Panc1 (cell line): ENCODE measurements around the gene TOM1.
A peak's percentile ranks its signal among the peaks of the same experiment; 100 is the strongest.

ENCODE experiments used
- POLR2AphosphoS5 ChIP-seq: IDR thresholded peaks from 2 replicates; pipeline ENCODE4 v1.6.1; 2012; ENCODE audit warnings: mild to moderate bottlenecking, low read depth, low read length, moderate library complexity
- REST ChIP-seq, 2 experiments: IDR thresholded peaks; 2 replicates each; pipeline ENCODE4 v1.6.1; 2011 to 2012; ENCODE audit warnings: low read depth in 2 of 2, control low read depth in 1 of 2, low read length in 1 of 2, mild to moderate bottlenecking in 1 of 2, moderate library complexity in 1 of 2; ENCODE audit not compliant: insufficient read depth in 1 of 2
- SIN3A ChIP-seq: IDR thresholded peaks from 2 replicates; pipeline ENCODE4 v1.6.1; 2012; ENCODE audit warnings: low read depth, mild to moderate bottlenecking, low read length, moderate library complexity, borderline replicate concordance; ENCODE audit not compliant: insufficient read depth
- TCF7L2 ChIP-seq: IDR thresholded peaks from 2 replicates; pipeline ENCODE4 v1.6.1; 2011; ENCODE audit warnings: mild to moderate bottlenecking, low read depth, low read length, inconsistent platforms
- TF ChIP-seq, protein P1 (sequence below): fragments of 450-650 bp; IDR thresholded peaks from 2 replicates; pipeline ENCODE4 v1.5.1; 2017; ENCODE audit warnings: mild to moderate bottlenecking

DNA sequence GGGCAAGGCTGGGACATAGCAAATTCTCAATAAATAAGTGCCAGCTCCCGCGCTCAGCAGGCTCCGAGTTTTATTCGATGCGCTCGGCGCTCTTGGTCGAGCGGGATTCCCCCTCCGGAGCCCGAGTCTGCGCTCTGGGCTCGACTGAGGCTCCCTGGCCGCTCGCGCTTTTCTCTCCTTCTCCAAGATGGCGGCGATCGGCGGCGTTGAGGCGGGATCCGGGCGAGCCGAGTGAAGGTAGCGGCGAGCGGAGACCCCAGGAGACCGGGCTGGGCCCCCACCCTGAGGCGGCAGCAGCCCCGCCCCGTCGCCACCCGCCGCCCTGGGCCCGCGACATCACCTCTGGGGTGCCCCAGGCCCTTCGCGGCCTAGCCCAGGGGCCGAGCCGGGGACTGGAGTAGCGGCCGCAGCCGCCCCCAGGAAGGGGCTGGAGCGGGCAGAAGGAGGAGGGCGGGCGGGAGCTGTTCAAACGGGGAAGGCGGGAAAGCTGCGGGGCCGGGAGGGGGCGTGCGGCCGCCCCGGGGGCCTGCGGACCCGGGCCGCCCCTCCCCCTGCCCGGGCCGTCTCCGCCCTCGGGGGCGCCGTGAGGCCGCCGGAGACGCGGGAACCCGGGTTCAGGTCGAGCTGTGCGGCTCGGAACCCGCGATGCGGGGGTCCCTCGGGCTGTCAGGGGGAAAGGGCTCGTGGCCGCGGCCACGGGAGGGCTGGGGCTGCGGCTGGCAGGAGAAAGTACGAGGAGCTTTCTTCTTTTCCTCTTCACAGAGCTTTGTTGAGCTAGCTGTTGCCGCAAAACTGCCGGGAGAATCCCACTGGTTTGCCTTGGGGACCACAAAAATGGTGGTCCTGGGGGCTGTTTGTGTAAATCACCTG is 42.1 kb upstream of the TOM1 start, which contains the start of gene HMGXB4:
- TF ChIP-seq, protein P1, sequence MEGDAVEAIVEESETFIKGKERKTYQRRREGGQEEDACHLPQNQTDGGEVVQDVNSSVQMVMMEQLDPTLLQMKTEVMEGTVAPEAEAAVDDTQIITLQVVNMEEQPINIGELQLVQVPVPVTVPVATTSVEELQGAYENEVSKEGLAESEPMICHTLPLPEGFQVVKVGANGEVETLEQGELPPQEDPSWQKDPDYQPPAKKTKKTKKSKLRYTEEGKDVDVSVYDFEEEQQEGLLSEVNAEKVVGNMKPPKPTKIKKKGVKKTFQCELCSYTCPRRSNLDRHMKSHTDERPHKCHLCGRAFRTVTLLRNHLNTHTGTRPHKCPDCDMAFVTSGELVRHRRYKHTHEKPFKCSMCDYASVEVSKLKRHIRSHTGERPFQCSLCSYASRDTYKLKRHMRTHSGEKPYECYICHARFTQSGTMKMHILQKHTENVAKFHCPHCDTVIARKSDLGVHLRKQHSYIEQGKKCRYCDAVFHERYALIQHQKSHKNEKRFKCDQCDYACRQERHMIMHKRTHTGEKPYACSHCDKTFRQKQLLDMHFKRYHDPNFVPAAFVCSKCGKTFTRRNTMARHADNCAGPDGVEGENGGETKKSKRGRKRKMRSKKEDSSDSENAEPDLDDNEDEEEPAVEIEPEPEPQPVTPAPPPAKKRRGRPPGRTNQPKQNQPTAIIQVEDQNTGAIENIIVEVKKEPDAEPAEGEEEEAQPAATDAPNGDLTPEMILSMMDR: 0 out of 2 replicates have a peak, but pooled peaks have one; percentile 23
- TF ChIP-seq POLR2AphosphoS5 (peak; percentile 42; the same call in 1 of the 2 replicates), TCF7L2 (no peak; the same call in 1 of the 2 replicates), REST (IDR thresholded peaks at IDR 0.05; ENCODE audit: insufficient read depth in 1 of 2, low read depth in 2 of 2, low read length in 1 of 2) (0 out of 4 replicates have a peak, but pooled peaks of 1 of the 2 experiments have one; percentile 37), SIN3A (0 out of 2 replicates have a peak, but pooled peaks have one; percentile 58)
